AG09319 (cell line): ENCODE data around the gene KSR1.

Experiments
- DNase-seq: peaks from one replicate; pipeline ENCODE4 v3.0.0-alpha.2; 2010; ENCODE audit warnings: low read depth; ENCODE audit errors: extremely low read depth
- TF ChIP-seq, protein P1 (sequence below): IDR thresholded peaks from 2 replicates; pipeline ENCODE4 v1.5.1; 2011; ENCODE audit warnings: low read depth, mild to moderate bottlenecking, inconsistent platforms, low read length, moderate library complexity

The KSR1 gene

DNA sequence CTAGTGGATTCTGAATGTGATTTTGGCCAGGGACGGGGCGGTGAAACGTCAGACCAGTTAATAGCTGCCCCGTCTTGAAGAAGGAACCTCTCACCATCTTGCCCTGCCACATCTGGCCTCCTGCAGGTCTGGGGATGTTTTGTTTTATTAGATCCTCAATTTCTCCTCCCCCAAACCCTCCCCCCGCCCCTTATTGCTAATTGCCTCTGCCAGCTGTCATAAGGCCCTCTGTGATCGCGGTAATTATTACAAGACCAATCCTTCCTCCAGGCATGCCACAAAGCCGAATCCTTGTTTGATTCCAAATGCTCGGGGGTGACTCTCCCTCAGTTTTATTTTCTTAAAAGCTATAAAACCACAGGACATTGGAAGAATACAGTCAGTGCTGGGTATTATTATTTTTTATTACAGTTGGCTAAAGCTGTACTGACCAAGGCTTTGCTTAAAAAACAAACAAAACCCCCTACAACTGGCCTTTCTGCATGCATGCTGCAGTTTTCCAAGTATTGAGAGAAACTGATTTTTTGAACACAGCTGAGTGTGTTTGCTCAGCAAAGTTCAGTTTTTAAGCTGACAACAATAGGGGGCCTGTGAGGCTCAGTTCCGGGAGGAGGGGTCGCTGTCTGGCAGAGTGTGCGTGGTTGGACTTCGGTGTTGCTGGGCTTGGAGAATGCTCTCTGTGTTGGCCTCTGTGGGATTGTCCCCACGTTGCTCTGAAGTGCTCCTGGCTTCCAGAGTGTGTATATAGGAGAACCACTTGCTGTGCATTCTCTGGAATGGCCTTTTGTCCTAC, 1.7 kb downstream of the KSR1 start:
- TF ChIP-seq, protein P1, sequence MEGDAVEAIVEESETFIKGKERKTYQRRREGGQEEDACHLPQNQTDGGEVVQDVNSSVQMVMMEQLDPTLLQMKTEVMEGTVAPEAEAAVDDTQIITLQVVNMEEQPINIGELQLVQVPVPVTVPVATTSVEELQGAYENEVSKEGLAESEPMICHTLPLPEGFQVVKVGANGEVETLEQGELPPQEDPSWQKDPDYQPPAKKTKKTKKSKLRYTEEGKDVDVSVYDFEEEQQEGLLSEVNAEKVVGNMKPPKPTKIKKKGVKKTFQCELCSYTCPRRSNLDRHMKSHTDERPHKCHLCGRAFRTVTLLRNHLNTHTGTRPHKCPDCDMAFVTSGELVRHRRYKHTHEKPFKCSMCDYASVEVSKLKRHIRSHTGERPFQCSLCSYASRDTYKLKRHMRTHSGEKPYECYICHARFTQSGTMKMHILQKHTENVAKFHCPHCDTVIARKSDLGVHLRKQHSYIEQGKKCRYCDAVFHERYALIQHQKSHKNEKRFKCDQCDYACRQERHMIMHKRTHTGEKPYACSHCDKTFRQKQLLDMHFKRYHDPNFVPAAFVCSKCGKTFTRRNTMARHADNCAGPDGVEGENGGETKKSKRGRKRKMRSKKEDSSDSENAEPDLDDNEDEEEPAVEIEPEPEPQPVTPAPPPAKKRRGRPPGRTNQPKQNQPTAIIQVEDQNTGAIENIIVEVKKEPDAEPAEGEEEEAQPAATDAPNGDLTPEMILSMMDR, result no peak
- DNase-seq, result peak; percentile 20

GRCh38 chr17:27458524-27458908, 2.3 kb downstream of the KSR1 start:
- no peak for DNase-seq
- TF ChIP-seq, protein P1, result no peak

DNA sequence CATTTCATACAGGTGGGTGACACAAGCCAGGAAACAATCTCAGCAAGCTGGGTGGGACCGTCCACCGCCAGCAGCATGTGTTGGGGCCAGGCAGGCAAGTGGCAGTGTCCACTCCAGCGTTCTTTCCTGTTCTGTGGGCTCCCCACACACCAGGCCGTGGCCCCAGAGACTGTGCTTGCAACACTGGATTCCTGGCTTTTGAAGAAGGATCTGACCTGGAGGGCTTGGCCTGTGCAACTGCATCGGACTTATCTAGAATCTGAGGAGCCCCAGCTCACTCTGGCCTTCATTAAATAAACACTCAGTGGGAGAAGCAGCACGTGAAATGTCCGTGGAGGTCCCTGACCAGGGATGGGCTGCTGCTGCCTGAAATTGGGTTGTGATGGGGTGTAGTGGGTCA, 3.2 kb downstream of the KSR1 start:
- no peak for DNase-seq
- TF ChIP-seq, protein P1, result no peak

GRCh38 chr17:27460196-27460725, 4.0 kb downstream of the KSR1 start:
- no peak for DNase-seq

GRCh38 chr17:27461192-27461859, 5.1 kb downstream of the KSR1 start:
- TF ChIP-seq, protein P1, result no peak
- DNase-seq, result no peak

More at GRCh38 chr17:27460196-27460725, 4.0 kb downstream of the KSR1 start:
- TF ChIP-seq, protein P1, result no peak

DNA sequence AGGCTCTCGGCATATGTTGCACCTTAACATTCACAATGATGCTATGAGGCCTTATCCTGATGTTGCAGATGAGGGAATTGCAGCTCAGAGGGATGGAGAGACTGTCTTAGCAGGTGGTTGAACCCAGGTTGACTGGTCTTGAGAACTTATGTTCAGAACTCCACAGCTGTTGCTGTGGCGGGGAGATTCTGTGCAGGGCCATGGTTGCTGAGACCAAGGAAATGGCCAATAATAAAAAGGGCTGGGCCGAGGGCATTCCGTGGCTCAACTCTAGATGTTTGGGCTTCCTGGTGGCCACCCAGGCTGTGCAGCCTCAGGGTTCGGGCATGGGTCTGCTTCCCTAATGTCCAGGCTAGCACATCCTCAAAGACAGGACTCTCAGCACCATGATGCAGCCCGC, 5.9 kb downstream of the KSR1 start:
- TF ChIP-seq, protein P1, result no peak

GRCh38 chr17:27462714-27463113, 6.5 kb downstream of the KSR1 start:
- TF ChIP-seq, protein P1, result no peak
- no peak for DNase-seq

More for the DNA sequence above, 5.9 kb downstream of the KSR1 start:
- DNase-seq, result no peak
